Central memory CD8-positive, alpha-beta T cell (primary cell): ENCODE data around the gene C1orf116.

Experiments used
- ATAC-seq: fragments of 150-1000 bp; cut with Tn5 transposase; replicated peaks from 2 replicates; pipeline ENCODE4 v1.10.0; 2022; ENCODE audit warnings: mild to moderate bottlenecking, moderate FRiP score, moderate number of reproducible peaks; ENCODE audit not compliant: poor library complexity, severe bottlenecking; ENCODE audit errors: extremely low read depth
- DNase-seq, 2 donors: peaks; one replicate each; pipeline ENCODE4 v3.0.0; 2021; ENCODE audit warnings: low spot score in 2 of 2
- H3K27ac Mint-ChIP-seq: one replicate; pipeline ENCODE4 v1.8.0; 2022; ENCODE audit warnings: low read depth, mild to moderate bottlenecking, moderate library complexity, mixed read lengths
- H3K27me3 Mint-ChIP-seq: one replicate; pipeline ENCODE4 v1.8.0; 2022; ENCODE audit warnings: mixed read lengths
- H3K36me3 Mint-ChIP-seq: one replicate; pipeline ENCODE4 v1.8.0; 2022; ENCODE audit warnings: mild to moderate bottlenecking, moderate library complexity, mixed read lengths; ENCODE audit not compliant: insufficient read depth
- H3K4me1 Mint-ChIP-seq: one replicate; pipeline ENCODE4 v1.8.0; 2022; ENCODE audit warnings: mixed read lengths
- H3K4me3 Mint-ChIP-seq: one replicate; pipeline ENCODE4 v1.8.0; 2022; ENCODE audit warnings: mild to moderate bottlenecking, moderate library complexity, mixed read lengths
- H3K9me3 Mint-ChIP-seq: one replicate; pipeline ENCODE4 v1.8.0; 2022; ENCODE audit warnings: mixed read lengths

Gene C1orf116

DNA sequence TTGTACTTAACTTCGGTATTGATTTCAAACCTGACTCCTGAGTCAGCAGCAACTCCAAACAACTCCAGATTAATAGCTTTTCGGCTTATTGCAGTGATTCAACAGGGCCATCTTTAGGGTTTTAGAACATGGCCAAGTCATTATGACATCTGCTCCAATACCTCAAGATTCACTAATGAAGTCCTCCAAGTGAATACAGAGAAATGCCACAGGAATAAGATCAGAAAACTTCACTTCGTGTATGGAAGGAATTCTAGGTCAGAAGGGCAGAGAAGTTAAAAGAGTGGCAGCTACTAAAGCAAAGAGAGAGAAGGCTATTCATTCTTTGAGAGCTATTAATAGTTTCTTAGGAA is 7.6 kb upstream of the C1orf116 start:
- H3K4me3 Mint-ChIP-seq: no peak overlapping the region

GRCh38 chr1:207039380-207040180 is 7.0 kb upstream of the C1orf116 start:
- H3K4me1 Mint-ChIP-seq: peaks cover 13% of the 10 kb centered on the region
- no peak overlapping the region for H3K4me3 Mint-ChIP-seq
- peaks cover 11% of the 10 kb centered on the region for H3K27me3 Mint-ChIP-seq
- DNase-seq (no peak), ATAC-seq (no peak)
- no peaks in the 10 kb centered on the region for H3K9me3 Mint-ChIP-seq
- H3K27ac Mint-ChIP-seq: no peak overlapping the region
- peaks cover 9% of the 10 kb centered on the region for H3K36me3 Mint-ChIP-seq

More for the DNA sequence above, 7.6 kb upstream of the C1orf116 start:
- DNase-seq: no peak
- Mint-ChIP-seq H3K36me3 (peaks cover 9% of the 10 kb centered on the region), H3K27ac (no peak overlapping the region), H3K9me3 (no peaks in the 10 kb centered on the region), H3K27me3 (peaks cover 5% of the 10 kb centered on the region), H3K4me1 (peaks cover 17% of the 10 kb centered on the region)
- ATAC-seq: no peak

- Mint-ChIP-seq H3K4me3 (no peak overlapping the region), H3K27ac (no peak overlapping the region), H3K27me3 (peaks cover 38% of the 10 kb centered on the region), H3K9me3 (no peaks in the 10 kb centered on the region), H3K36me3 (peaks cover 3% of the 10 kb centered on the region), H3K4me1 (no peaks in the 10 kb centered on the region)
- ATAC-seq (no peak), DNase-seq (no peak)
These were observed 4.3 kb upstream of the C1orf116 start for GRCh38 chr1:207036865-207037264.

GRCh38 chr1:207035877-207036551 is 3.5 kb upstream of the C1orf116 start:
- H3K36me3 Mint-ChIP-seq: peaks cover 3% of the 10 kb centered on the region
- DNase-seq: no peak
- H3K9me3 Mint-ChIP-seq: no peaks in the 10 kb centered on the region
- no peak for ATAC-seq
- peaks cover 46% of the 10 kb centered on the region for H3K27me3 Mint-ChIP-seq
- no peak overlapping the region for H3K27ac Mint-ChIP-seq
- no peak overlapping the region for H3K4me3 Mint-ChIP-seq
- no peaks in the 10 kb centered on the region for H3K4me1 Mint-ChIP-seq

DNA sequence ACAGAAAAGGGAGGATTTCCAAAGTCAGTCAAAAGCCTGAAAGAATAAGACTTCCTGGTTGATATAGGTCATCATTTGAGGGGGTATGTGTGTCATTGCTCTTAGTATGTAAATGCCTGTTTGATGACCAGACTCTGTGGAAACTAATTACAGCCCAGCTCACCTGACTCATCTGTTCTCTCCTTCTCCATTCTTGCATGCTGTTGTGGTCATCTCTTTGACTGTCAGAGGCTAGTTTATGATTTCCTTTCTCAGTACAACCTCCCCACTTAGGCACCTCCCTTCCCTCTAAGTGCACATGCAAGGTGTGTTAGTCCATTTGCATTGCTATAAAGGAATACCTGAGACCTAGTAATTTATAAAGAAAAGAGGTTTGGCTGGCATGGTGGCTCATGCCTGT is 2.4 kb upstream of the C1orf116 start:
- no peaks in the 10 kb centered on the region for H3K4me1 Mint-ChIP-seq
- H3K27ac Mint-ChIP-seq: no peak overlapping the region
- H3K36me3 Mint-ChIP-seq: peaks cover 3% of the 10 kb centered on the region
- H3K4me3 Mint-ChIP-seq: no peak overlapping the region
- no peak for ATAC-seq
- no peaks in the 10 kb centered on the region for H3K9me3 Mint-ChIP-seq
- DNase-seq: no peak
- peaks cover 56% of the 10 kb centered on the region for H3K27me3 Mint-ChIP-seq

GRCh38 chr1:207034208-207034607 is 1.7 kb upstream of the C1orf116 start:
- Mint-ChIP-seq H3K9me3 (no peaks in the 10 kb centered on the region), H3K27me3 (peaks cover 64% of the 10 kb centered on the region), H3K36me3 (no peaks in the 10 kb centered on the region), H3K4me3 (no peak overlapping the region), H3K4me1 (no peaks in the 10 kb centered on the region), H3K27ac (no peak overlapping the region)
- ATAC-seq: no peak
- no peak for DNase-seq

DNA sequence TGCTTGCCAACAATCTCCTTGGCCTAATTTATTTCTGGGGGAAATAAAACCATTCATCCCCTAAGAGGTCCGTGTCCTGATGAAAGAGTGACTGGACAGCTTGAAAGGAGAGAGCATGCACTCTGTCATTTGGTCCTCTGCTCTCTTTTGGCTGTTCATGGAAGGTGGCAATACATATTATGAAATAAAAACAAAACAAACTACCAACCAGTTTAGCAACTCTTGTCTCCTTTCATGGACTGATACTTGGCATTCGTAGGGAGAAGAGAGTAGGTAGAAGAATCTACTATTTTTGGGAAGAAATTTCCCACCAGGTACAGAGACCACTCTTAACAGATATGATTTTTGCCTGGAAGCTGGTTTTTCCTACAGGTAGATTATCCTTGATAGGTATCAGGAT is 746 bp upstream of the C1orf116 start:
- ATAC-seq (no peak), DNase-seq (no peak)
- no peaks in the 10 kb centered on the region for H3K9me3 Mint-ChIP-seq
- H3K4me1 Mint-ChIP-seq: no peaks in the 10 kb centered on the region
- H3K27ac Mint-ChIP-seq: no peak overlapping the region
- no peaks in the 10 kb centered on the region for H3K36me3 Mint-ChIP-seq
- H3K4me3 Mint-ChIP-seq: no peak overlapping the region
- H3K27me3 Mint-ChIP-seq: peaks cover 73% of the 10 kb centered on the region

DNA sequence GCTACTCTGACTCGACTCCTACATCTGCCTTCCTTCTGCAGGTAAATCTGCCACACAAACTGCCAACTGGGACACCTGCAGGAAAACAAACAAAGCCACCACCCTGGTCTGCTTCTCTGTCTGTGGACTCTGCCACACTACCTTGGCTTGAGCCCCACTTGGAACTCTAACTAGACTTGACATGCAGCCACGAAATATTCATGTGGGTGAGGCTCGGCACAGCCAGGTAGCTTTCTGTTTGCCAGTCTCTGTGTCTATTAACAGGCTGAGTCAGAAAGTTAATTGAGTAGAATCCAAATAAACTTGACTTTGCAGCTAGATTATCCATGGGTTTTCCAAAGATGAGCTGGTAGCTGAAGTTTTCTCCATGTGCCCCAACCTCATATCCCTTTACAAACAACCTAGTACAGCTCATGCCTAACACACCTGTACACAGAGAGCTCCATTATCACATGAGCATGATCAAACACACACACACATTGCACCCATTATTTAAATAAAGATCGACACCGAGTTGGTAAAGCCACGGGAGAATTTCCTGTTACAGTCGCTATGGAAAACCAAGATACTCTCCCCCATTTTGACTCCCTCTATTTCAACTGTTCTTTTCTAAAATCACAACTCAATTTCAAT is 808 bp downstream of the C1orf116 start:
- no peak for DNase-seq
- Mint-ChIP-seq H3K27ac (no peak overlapping the region), H3K4me1 (no peaks in the 10 kb centered on the region), H3K9me3 (no peaks in the 10 kb centered on the region), H3K4me3 (no peak overlapping the region), H3K36me3 (no peaks in the 10 kb centered on the region), H3K27me3 (peaks cover 89% of the 10 kb centered on the region)
- no peak for ATAC-seq

DNA sequence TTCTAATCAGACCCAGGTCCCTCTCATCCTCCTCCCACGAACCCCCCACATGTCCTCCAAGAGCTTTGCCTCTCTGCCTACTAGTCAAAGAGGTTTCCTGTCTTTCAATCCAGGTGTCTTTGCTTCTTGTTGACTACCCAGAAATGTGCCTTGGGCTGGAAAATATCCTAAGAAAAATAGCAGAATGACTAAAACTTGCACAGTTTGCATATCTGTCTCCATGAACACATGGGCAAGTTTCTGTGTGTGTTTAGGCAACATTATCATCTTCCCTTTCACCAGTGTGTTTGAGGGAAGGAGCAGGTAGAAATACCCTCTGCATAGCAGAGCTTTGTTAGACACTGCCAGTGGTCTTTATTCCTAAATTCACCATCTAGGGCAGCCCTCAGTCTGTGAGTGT is 1.5 kb downstream of the C1orf116 start:
- Mint-ChIP-seq H3K9me3 (no peaks in the 10 kb centered on the region), H3K27me3 (peaks cover 96% of the 10 kb centered on the region), H3K4me3 (no peak overlapping the region), H3K4me1 (no peaks in the 10 kb centered on the region), H3K36me3 (no peaks in the 10 kb centered on the region), H3K27ac (no peak overlapping the region)
- ATAC-seq (no peak), DNase-seq (no peak)

DNA sequence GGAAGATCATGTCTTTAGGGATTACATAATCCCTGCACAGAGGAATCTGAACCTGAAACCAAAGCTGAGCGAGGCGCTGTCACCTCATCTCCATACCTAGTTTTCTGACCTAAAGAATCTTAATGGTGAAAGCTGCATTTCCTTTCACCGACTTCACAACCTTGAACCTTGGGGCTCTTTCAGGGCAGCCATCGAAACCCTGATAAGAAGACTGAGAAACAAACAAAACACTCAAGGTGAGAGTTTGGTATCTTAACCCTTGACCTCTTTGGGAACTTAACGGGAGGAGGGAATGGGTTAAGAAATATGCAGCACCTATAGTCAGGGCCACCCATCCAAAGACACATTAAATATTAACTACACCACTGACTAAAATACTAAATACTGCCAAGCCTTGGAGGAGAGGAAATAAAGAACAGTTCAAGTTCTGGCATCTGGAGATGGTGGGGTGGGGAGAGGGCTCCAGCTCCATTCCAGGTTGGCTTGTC is 2.0 kb downstream of the C1orf116 start:
- H3K9me3 Mint-ChIP-seq: no peaks in the 10 kb centered on the region
- H3K4me1 Mint-ChIP-seq: no peaks in the 10 kb centered on the region
- ATAC-seq (no peak), DNase-seq (no peak)
- no peak overlapping the region for H3K4me3 Mint-ChIP-seq
- no peaks in the 10 kb centered on the region for H3K36me3 Mint-ChIP-seq
- no peak overlapping the region for H3K27ac Mint-ChIP-seq
- H3K27me3 Mint-ChIP-seq: peaks cover 99% of the 10 kb centered on the region

DNA sequence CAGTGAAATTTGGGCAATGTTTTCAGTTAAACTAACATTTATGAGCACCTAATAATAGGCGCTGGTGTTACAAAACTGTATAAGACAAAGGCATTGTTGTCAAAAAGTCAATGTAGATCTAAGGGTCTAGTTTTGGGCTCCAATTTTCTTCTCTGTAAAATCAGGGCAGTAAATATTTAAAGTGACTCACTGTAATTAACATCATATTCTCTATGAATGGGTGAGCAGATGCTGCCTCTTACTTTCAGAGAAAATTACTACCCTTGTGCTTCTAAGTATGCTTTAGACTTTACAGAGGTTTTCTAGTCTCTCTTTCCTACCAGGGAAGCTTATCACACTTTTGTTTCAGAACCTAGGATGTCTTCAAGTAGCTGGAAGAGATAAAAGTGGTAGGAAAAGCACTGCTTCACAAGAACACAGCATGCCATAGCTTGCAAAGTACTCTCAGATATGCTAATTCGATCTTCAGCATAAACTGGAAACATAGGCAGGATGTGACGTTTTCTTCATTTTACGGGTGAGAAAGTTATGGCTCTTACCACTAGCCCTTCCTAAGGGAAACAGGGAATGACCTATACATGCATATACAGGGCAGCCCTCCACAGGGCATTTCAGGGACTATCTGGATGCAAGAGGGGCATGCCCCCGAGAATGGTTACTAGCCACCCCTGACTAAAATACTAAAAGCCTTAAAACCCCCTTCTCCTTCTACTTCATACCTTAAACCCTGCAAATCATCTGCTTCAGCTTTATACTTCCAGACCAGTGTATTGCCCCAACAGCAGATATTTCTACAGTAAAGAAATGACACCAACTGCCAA is 2.6 kb downstream of the C1orf116 start:
- no peaks in the 10 kb centered on the region for H3K36me3 Mint-ChIP-seq
- DNase-seq (no peak), ATAC-seq (no peak)
- H3K4me3 Mint-ChIP-seq: no peak overlapping the region
- no peak overlapping the region for H3K27ac Mint-ChIP-seq
- H3K27me3 Mint-ChIP-seq: peaks cover 98% of the 10 kb centered on the region
- H3K9me3 Mint-ChIP-seq: no peaks in the 10 kb centered on the region
- no peaks in the 10 kb centered on the region for H3K4me1 Mint-ChIP-seq

DNA sequence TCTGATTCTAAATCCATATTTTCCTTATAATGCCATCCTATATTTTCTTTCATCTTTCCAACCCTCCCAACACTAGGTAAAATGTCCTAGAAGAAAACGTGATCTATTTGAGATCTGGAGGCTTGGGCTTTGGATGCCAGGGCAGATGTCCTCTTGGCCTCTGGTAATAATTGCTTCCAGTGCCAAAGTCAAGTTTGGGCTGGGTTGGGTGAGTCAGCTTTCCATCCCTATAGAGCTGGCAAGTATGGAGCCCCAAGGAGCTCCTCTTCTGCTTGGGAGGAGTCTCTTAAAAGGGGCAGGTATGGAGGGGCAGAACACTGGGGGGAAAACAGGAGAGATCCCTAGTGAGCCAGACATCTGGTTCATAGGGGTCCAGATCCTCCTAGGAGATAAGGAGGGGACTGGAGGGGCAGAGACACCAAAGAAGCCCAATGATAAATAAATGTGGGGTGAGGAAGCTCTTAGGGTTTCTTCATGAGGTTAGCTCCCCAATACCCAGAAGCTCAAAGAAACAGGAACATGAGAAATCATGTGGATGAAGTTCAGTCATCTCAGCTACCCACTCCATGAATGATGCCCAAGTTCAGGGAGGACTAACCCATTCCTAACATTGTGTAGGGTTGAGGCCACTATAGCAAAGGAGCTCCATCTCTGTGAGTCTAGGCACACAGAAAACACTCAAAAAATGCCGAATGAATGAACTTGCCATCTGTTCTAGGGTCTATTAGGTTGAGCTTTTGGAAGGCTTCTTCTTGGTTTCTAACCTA is 3.5 kb downstream of the C1orf116 start:
- Mint-ChIP-seq H3K9me3 (no peaks in the 10 kb centered on the region), H3K27me3 (peaks cover 98% of the 10 kb centered on the region), H3K36me3 (peaks cover 1% of the 10 kb centered on the region), H3K4me1 (no peaks in the 10 kb centered on the region), H3K4me3 (no peak overlapping the region), H3K27ac (no peak overlapping the region)
- ATAC-seq: no peak
- DNase-seq: no peak
